HFFc6 (cell line): ENCODE data around the gene RAP1GAP2. TPM values are rescaled to one million over a fixed set of nuclear protein-coding genes. Genes with fewer than 3 reads are reported as not detected.

Experiments used
- DNase-seq: peaks from one replicate; pipeline ENCODE4 v3.0.0-alpha.2; 2018
- H3K27ac Mint-ChIP-seq: 2 replicates; pipeline ENCODE4 v1.8.0; 2020; ENCODE audit warnings: mild to moderate bottlenecking, mixed read lengths
- H3K27me3 Mint-ChIP-seq: 2 replicates; pipeline ENCODE4 v1.8.0; 2021; ENCODE audit warnings: mild to moderate bottlenecking, moderate library complexity, mixed read lengths; ENCODE audit not compliant: insufficient read depth
- H3K36me3 Mint-ChIP-seq: 2 replicates; pipeline ENCODE4 v1.8.0; 2021; ENCODE audit warnings: low read depth, mixed read lengths
- H3K4me1 Mint-ChIP-seq: 2 replicates; pipeline ENCODE4 v1.8.0; 2020; ENCODE audit warnings: low read depth, mixed read lengths
- H3K4me3 Mint-ChIP-seq: 2 replicates; pipeline ENCODE4 v1.8.0; 2020; ENCODE audit warnings: mild to moderate bottlenecking, moderate library complexity, mixed read lengths
- H3K9me3 Mint-ChIP-seq: 2 replicates; pipeline ENCODE4 v1.8.0; 2020; ENCODE audit warnings: mild to moderate bottlenecking, mixed read lengths
- total RNA-seq, 6 experiments: library from RNA; stranded (reverse); fragmentation: NEBNext Ultra II Directional; extraction: Animal tissue kit (Norgen Biotek cat#: 25700); gene quantifications; 2 replicates in 1 of 6; 3 replicates in 5 of 6; pipeline ENCODE4 v1.2.3, GENCODE V29; 2021
- TF ChIP-seq, protein P1 (sequence below): fragments of 200-600 bp; sonication (generic); IDR thresholded peaks from 2 replicates; pipeline ENCODE4 v1.5.0; 2021; ENCODE audit warnings: antibody characterized with exemption, mild to moderate bottlenecking

Gene RAP1GAP2
- total RNA-seq, 6 experiments from 2014 or later: 7.9 to 27.4 (median 23.9) TPM

GRCh38 chr17:2828397-2829038, 32.3 kb downstream of the RAP1GAP2 start:
- Mint-ChIP-seq H3K4me1 (no peaks in the 10 kb centered on the region), H3K27me3 (no peaks in the 10 kb centered on the region; the same call in 1 of the 2 replicates), H3K9me3 (no peaks in the 10 kb centered on the region), H3K27ac (no peak overlapping the region), H3K36me3 (no peaks in the 10 kb centered on the region), H3K4me3 (no peak overlapping the region)
- TF ChIP-seq, protein P1, sequence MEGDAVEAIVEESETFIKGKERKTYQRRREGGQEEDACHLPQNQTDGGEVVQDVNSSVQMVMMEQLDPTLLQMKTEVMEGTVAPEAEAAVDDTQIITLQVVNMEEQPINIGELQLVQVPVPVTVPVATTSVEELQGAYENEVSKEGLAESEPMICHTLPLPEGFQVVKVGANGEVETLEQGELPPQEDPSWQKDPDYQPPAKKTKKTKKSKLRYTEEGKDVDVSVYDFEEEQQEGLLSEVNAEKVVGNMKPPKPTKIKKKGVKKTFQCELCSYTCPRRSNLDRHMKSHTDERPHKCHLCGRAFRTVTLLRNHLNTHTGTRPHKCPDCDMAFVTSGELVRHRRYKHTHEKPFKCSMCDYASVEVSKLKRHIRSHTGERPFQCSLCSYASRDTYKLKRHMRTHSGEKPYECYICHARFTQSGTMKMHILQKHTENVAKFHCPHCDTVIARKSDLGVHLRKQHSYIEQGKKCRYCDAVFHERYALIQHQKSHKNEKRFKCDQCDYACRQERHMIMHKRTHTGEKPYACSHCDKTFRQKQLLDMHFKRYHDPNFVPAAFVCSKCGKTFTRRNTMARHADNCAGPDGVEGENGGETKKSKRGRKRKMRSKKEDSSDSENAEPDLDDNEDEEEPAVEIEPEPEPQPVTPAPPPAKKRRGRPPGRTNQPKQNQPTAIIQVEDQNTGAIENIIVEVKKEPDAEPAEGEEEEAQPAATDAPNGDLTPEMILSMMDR: peak; percentile 97
- peak; percentile 17 for DNase-seq

- Mint-ChIP-seq H3K4me1 (no peaks in the 10 kb centered on the region), H3K9me3 (no peaks in the 10 kb centered on the region), H3K27me3 (peaks cover 3% of the 10 kb centered on the region), H3K27ac (no peak overlapping the region), H3K4me3 (no peak overlapping the region), H3K36me3 (no peaks in the 10 kb centered on the region)
- TF ChIP-seq, protein P1: no peak
- DNase-seq: no peak
Observed at GRCh38 chr17:2830678-2831077, 34.4 kb downstream of the RAP1GAP2 start.

- Mint-ChIP-seq H3K27me3 (peaks cover 5% of the 10 kb centered on the region), H3K9me3 (no peaks in the 10 kb centered on the region), H3K4me1 (no peaks in the 10 kb centered on the region), H3K27ac (no peak overlapping the region), H3K36me3 (no peaks in the 10 kb centered on the region), H3K4me3 (no peak overlapping the region)
- TF ChIP-seq, protein P1: no peak
- no peak for DNase-seq
Observed at GRCh38 chr17:2835780-2836179, 39.5 kb downstream of the RAP1GAP2 start.

- Mint-ChIP-seq H3K27me3 (peaks cover 5% of the 10 kb centered on the region), H3K27ac (no peak overlapping the region), H3K36me3 (no peaks in the 10 kb centered on the region), H3K4me3 (no peak overlapping the region), H3K9me3 (no peaks in the 10 kb centered on the region), H3K4me1 (peaks cover 8% of the 10 kb centered on the region)
- DNase-seq: no peak
- TF ChIP-seq, protein P1: no peak
Observed at GRCh38 chr17:2837147-2837561, 40.9 kb downstream of the RAP1GAP2 start.

GRCh38 chr17:2841606-2842005, 45.4 kb downstream of the RAP1GAP2 start:
- Mint-ChIP-seq H3K27me3 (no peaks in the 10 kb centered on the region; the same call in none of the 2 replicates), H3K4me3 (no peak overlapping the region; the same call in 1 of the 2 replicates), H3K36me3 (no peaks in the 10 kb centered on the region), H3K9me3 (no peaks in the 10 kb centered on the region), H3K27ac (peak overlapping the region; percentile 66), H3K4me1 (peaks cover 17% of the 10 kb centered on the region)
- TF ChIP-seq, protein P1: no peak
- no peak for DNase-seq
